GM21360 (cell line): ENCODE measurements around the gene TGFB3.

Source experiments
- ATAC-seq: cut with Tn5 transposase; IDR thresholded peaks from one replicate; pipeline ENCODE4 v1.9.1; 2021; ENCODE audit warnings: mild to moderate bottlenecking, moderate library complexity; ENCODE audit not compliant: unreplicated experiment

Gene TGFB3

DNA sequence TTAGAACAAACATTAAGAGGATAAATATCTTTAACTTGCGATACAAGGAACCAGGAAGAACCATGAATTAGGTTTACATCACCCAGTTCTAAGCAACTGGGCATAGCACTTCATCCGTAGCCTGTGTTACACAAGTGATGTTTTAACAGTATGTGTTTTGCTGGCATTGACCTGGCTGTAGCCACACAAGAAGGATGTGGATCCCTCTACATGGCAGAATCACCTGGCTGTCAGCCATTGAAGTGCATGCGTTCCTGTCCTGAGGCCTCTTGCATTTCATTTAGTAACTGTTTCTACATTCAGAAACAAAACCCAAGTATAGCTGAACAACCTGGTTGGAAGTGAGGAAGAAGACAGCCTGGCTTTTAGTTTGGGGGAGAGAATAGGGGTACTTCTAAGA lies 72.2 kb downstream of the TGFB3 start:
- no peak for ATAC-seq
